Activated effector memory CD4-positive, alpha-beta T cell treated with anti-CD3 and anti-CD28 coated beads, Interleukin-2, amount 50 U/mL, for 16 hours (primary cell): ENCODE data around the gene MSI1.

Experiments
- DNase-seq: peaks from one replicate; pipeline ENCODE4 v3.0.0-alpha.2; 2020

The MSI1 gene

GRCh38 chr12:120368789-120369602 lies at the start of gene MSI1:
Gene MSI1 (minus strand): TSS chr12:120369164. CDS start chr12:120369091, 73 bp downstream.
- no peak for DNase-seq

- DNase-seq, result no peak
Measured at GRCh38 chr12:120417917-120418580, 49.1 kb upstream of the MSI1 start.

GRCh38 chr12:120416490-120417216 lies 47.7 kb upstream of the MSI1 start:
- DNase-seq, result no peak

GRCh38 chr12:120413901-120414695 lies 45.1 kb upstream of the MSI1 start:
- no peak for DNase-seq

GRCh38 chr12:120412421-120412820 lies 43.5 kb upstream of the MSI1 start:
- DNase-seq, result no peak

GRCh38 chr12:120408771-120409170 lies 39.8 kb upstream of the MSI1 start:
- no peak for DNase-seq

GRCh38 chr12:120406553-120406952 lies 37.6 kb upstream of the MSI1 start:
- no peak for DNase-seq

- no peak for DNase-seq
Measured at GRCh38 chr12:120406069-120406468, 37.1 kb upstream of the MSI1 start.

GRCh38 chr12:120404271-120404670 lies 35.3 kb upstream of the MSI1 start:
- no peak for DNase-seq

GRCh38 chr12:120403869-120404268 lies 34.9 kb upstream of the MSI1 start:
- no peak for DNase-seq

GRCh38 chr12:120402217-120402616 lies 33.3 kb upstream of the MSI1 start:
- DNase-seq, result no peak

- DNase-seq, result no peak
Measured at GRCh38 chr12:120399531-120399930, 30.6 kb upstream of the MSI1 start.

- DNase-seq, result no peak
Measured at GRCh38 chr12:120397824-120398540, 29.0 kb upstream of the MSI1 start.

GRCh38 chr12:120394483-120395367 lies 25.8 kb upstream of the MSI1 start:
- DNase-seq, result no peak

- DNase-seq, result no peak
Measured at GRCh38 chr12:120390540-120391120, 21.7 kb upstream of the MSI1 start.

GRCh38 chr12:120388691-120389481 lies 19.9 kb upstream of the MSI1 start:
- DNase-seq, result no peak

- DNase-seq, result no peak
Measured at GRCh38 chr12:120381752-120382419, 12.9 kb upstream of the MSI1 start.

GRCh38 chr12:120378036-120378435 lies 9.1 kb upstream of the MSI1 start:
- DNase-seq, result no peak

GRCh38 chr12:120377611-120378010 lies 8.6 kb upstream of the MSI1 start:
- no peak for DNase-seq
